Neuron (in vitro differentiated cells): ENCODE data around the gene R3HDM1.
"Not testable (repeated sequence)": the region's sequence is repeated elsewhere in the genome, so short reads cannot be mapped to it uniquely, and the experiment has no call there.

Experiments
- H2AFZ ChIP-seq: one replicate; pipeline ENCODE4 v1.6.1; 2013; ENCODE audit warnings: low read depth, mild to moderate bottlenecking, inconsistent platforms, low read length, moderate library complexity
- H3K27me3 ChIP-seq: one replicate; pipeline ENCODE4 v1.6.1; 2013; ENCODE audit warnings: low read length; ENCODE audit not compliant: insufficient read depth
- H3K36me3 ChIP-seq: one replicate; pipeline ENCODE4 v1.6.1; 2013; ENCODE audit warnings: low read length; ENCODE audit not compliant: insufficient read depth
- H3K4me1 ChIP-seq: one replicate; pipeline ENCODE4 v1.6.1; 2013; ENCODE audit warnings: low read length; ENCODE audit not compliant: insufficient read depth
- H3K4me3 ChIP-seq: 2 replicates; pipeline ENCODE4 v1.5.1; 2013; ENCODE audit warnings: mild to moderate bottlenecking, low read length, moderate library complexity
- H3K9me3 ChIP-seq: one replicate; pipeline ENCODE4 v1.6.1; 2013; ENCODE audit warnings: low read length

Gene R3HDM1

GRCh38 chr2:135635212-135635835, 104.0 kb downstream of the R3HDM1 start:
- Histone ChIP-seq H3K4me3 (no peak overlapping the region), H2AFZ (no peak overlapping the region), H3K9me3 (no peaks in the 10 kb centered on the region), H3K4me1 (no peaks in the 10 kb centered on the region), H3K27me3 (no peaks in the 10 kb centered on the region), H3K36me3 (peaks cover 49% of the 10 kb centered on the region)

GRCh38 chr2:135636982-135637381, 105.7 kb downstream of the R3HDM1 start:
- Histone ChIP-seq H3K4me3 (no peak overlapping the region), H3K36me3 (peaks cover 54% of the 10 kb centered on the region), H3K27me3 (no peaks in the 10 kb centered on the region), H3K9me3 (no peaks in the 10 kb centered on the region), H3K4me1 (no peaks in the 10 kb centered on the region), H2AFZ (no peak overlapping the region)

DNA sequence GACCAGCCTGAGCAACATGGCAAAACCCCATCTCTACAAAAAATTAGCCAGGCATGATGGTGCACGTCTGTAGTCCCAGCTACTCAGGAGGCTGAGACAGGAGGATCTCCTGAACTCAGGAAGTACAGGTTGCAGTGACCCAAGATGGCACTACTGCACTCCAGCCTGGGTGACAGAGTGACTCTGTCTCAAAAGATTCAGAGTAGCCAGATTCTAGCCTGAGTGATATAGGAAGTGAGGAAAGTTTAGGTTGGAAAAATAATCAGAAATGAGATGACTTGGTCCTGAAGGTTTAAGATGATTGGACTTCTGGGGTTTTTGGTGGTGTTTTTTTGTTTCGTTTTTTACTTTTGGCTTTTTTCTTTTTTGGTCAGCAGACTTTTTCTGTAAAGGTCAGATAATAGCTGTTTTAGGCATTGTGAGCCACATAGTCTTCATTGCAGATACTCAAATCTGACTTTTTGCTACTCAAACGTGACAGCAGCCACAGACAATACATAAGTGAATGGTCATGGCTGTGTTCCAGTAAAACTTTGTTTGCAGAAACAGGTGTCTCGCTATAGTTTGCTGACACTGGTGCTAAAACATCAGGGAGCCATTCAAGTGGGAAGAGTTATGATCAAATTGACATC, 106.3 kb downstream of the R3HDM1 start:
- H3K27me3 ChIP-seq = no peaks in the 10 kb centered on the region
- no peaks in the 10 kb centered on the region for H3K9me3 ChIP-seq
- no peak overlapping the region for H2AFZ ChIP-seq
- H3K36me3 ChIP-seq = peaks cover 52% of the 10 kb centered on the region
- H3K4me3 ChIP-seq = no peak overlapping the region
- H3K4me1 ChIP-seq = no peaks in the 10 kb centered on the region

DNA sequence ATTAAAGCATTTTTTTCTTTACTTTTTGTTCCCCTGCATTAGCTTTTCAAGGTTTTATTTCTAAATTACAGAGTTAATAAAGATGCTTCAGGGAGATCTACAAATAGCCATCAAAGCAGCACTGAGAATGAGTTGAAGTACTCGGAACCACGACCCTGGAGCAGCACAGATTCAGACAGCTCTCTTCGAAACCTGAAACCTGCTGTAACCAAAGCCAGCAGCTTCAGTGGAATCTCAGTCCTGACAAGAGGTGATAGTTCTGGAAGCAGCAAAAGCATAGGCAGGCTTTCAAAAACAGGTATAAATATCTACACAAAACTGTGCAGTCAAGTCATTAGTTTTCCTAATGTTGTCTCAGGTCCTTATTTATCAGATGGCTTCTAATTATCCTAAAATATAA, 107.5 kb downstream of the R3HDM1 start:
- no peaks in the 10 kb centered on the region for H3K27me3 ChIP-seq
- peaks cover 56% of the 10 kb centered on the region for H3K36me3 ChIP-seq
- H3K9me3 ChIP-seq = no peaks in the 10 kb centered on the region

DNA sequence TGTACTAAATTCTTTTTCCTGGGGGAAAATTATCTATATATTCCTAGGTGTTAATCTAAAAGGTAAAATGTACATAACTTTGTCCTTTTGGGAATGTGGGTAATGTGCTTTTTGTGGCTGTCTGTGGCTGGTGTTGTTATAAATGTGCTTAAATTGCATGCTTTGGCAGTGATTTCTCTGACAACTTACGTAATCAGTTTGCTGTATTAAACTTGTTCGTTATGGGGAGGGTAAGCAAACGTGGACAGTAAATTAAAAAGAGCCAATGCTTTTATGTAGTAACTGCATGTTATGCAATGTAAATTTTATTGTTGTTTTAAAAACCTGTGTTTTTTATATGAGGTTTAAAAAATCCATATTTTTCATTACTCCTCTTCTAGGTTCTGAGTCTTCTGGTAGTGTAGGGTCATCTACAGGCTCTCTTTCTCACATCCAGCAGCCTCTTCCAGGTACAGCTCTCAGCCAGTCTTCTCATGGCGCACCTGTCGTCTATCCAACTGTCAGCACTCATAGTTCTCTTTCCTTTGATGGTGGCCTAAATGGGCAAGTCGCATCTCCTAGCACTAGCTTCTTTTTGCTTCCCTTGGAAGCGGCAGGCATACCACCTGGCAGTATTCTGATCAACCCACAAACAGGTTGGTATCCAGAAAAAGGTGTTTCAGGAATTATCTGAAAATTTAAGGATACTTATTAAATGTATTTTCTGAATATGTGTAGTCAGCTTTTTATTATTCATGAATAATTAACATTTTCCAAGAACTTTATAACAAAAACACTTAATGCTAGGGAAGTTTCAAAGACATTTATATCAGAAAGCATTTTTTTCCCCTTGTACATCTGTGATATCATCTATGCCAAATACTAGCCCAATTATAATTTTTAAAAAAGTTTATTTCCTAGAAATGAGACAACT, 110.1 kb downstream of the R3HDM1 start:
- no peaks in the 10 kb centered on the region for H3K9me3 ChIP-seq
- no peaks in the 10 kb centered on the region for H3K4me1 ChIP-seq
- H3K4me3 ChIP-seq = no peak overlapping the region
- no peak overlapping the region for H2AFZ ChIP-seq
- peaks cover 56% of the 10 kb centered on the region for H3K36me3 ChIP-seq
- no peaks in the 10 kb centered on the region for H3K27me3 ChIP-seq

More for the DNA sequence above, 107.5 kb downstream of the R3HDM1 start:
- Histone ChIP-seq H2AFZ (no peak overlapping the region), H3K4me3 (no peak overlapping the region), H3K4me1 (no peaks in the 10 kb centered on the region)

DNA sequence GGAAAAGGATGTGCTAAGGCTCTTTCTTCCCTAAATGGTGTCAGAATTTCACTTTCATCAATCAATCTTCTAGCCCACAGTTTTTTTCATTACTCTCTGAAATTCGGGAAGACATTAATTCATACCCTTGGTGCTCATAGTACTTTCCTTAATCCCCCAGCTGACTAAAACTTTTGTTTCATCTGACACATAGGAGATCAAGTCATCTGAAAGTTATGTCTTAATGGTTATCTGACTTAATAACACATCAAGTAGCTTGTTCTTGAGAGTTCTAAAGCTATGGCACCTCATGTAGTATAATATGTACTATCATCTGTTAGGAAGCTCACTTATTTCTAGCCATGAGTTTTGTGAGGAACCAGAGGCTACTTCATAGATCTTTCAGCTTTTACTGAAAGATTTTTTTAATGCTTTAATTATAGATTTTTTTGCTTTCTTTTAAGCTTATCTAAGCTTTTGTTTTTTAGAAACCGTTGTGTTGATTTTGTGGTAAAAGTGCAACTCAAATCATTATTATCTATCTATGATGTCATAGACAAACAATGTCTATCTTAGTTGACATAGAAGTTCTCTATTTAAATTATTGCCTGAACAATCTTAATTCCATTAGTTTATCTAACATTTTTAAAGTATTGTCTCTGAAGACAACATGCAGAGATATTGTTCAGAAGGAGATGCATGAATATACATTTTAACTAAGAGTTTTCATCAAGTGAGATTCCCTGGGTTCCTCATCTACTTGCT, 116.7 kb downstream of the R3HDM1 start:
- peaks cover 47% of the 10 kb centered on the region for H3K36me3 ChIP-seq
- no peak overlapping the region for H3K4me3 ChIP-seq
- H3K9me3 ChIP-seq = no peaks in the 10 kb centered on the region
- no peaks in the 10 kb centered on the region for H3K4me1 ChIP-seq
- H3K27me3 ChIP-seq = no peaks in the 10 kb centered on the region
- H2AFZ ChIP-seq = no peak overlapping the region

DNA sequence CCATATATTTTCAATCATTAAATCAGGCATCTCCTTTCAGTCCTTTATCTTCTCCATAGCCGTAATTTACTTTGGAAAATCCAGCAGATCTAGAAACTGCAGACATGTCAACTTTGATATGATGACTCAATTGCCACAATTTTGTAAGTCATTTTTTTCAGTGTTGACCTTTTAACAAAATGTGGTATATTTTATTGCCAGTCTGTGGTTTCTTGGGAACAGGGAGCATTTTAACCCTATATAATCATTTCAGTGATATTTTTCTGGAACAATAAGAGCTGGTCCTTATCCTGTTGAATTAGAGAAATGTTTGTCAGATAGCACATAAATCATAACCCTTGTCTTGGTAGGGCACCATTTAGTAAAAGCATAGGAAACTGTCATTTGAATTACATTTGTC, 119.4 kb downstream of the R3HDM1 start:
- H3K4me3 ChIP-seq = no peak overlapping the region
- H3K36me3 ChIP-seq = peaks cover 38% of the 10 kb centered on the region
- H3K9me3 ChIP-seq = no peaks in the 10 kb centered on the region
- no peaks in the 10 kb centered on the region for H3K27me3 ChIP-seq
- no peak overlapping the region for H2AFZ ChIP-seq
- H3K4me1 ChIP-seq = no peaks in the 10 kb centered on the region

- Histone ChIP-seq H3K4me1 (no peaks in the 10 kb centered on the region), H3K36me3 (peaks cover 35% of the 10 kb centered on the region), H3K4me3 (no peak overlapping the region), H3K9me3 (no peaks in the 10 kb centered on the region), H2AFZ (no peak overlapping the region), H3K27me3 (no peaks in the 10 kb centered on the region)
These were observed 120.4 kb downstream of the R3HDM1 start for GRCh38 chr2:135651717-135652116.

GRCh38 chr2:135654239-135654638, 123.0 kb downstream of the R3HDM1 start:
- H3K27me3 ChIP-seq, H3K4me3 ChIP-seq, H3K4me1 ChIP-seq, H3K9me3 ChIP-seq, H2AFZ ChIP-seq: not testable (repeated sequence)
- peaks cover 32% of the 10 kb centered on the region for H3K36me3 ChIP-seq

DNA sequence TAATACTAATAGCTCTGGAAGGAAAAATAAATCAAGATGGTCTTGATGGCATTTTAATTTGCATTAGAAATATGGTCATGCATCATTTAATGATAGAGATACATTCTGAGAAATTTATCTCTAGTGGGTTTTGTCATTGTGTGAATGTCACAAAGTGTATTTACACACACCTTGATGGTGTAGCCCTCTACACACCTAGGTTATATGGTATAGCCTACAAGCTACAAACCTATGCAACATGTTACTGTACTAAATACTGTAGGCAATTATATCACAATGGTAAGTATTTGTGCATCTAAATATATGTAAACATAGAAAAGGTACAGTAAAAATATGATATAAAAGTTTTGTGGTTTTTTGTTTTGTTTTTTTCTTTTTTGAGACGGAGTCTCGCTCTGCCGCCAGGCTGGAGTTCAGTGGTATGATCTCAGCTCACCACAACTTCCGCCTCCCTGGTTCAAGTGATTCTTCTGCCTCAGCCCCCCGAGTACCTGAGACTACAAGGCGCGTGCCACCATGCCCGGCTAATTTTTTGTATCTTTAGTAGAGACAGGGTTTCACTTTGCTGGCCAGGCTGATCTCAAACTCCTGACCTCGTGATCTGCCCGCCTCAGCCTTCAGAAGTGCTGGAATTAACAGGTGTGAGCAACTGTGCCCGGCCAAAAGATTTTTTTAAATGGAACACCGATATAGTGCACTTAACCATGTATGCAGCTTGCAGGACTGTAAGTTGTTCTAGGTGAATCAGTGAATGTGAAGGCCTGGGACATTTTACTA, 126.7 kb downstream of the R3HDM1 start:
- Histone ChIP-seq H3K36me3 (peaks cover 35% of the 10 kb centered on the region), H3K4me3 (no peak overlapping the region), H3K9me3 (no peaks in the 10 kb centered on the region), H3K4me1 (peaks cover 3% of the 10 kb centered on the region), H2AFZ (no peak overlapping the region), H3K27me3 (no peaks in the 10 kb centered on the region)

DNA sequence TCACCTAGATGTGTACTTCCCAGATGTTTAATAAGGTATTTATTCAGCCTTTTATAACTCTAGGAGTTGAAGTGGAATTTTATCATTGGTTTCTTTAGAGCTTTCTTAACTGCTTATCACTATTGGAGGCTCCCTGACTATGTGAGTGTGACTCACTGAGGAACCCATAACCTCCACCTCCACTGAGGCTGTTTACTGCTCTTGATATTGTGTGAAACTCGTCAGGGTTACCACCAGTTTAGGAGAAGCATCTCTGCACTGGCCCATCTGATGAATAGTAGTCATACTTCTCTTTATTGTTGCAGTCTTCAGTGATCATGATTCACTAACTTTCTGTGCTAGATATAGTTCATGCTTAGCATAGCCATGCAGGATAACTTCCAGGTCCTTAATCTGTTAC, 130.8 kb downstream of the R3HDM1 start:
- Histone ChIP-seq H2AFZ (no peak overlapping the region), H3K4me3 (no peak overlapping the region), H3K4me1 (peaks cover 20% of the 10 kb centered on the region), H3K36me3 (peaks cover 30% of the 10 kb centered on the region), H3K9me3 (no peaks in the 10 kb centered on the region), H3K27me3 (no peaks in the 10 kb centered on the region)

GRCh38 chr2:135663148-135663700, 131.9 kb downstream of the R3HDM1 start:
- Histone ChIP-seq H3K27me3 (no peaks in the 10 kb centered on the region), H3K4me1 (peaks cover 26% of the 10 kb centered on the region), H3K9me3 (no peaks in the 10 kb centered on the region), H3K4me3 (no peak overlapping the region), H3K36me3 (peaks cover 28% of the 10 kb centered on the region), H2AFZ (no peak overlapping the region)
